ENCODE measurements around the gene PTGFRN.

GRCh38 chr1:117022114-117022513 is 112.4 kb downstream of the PTGFRN start:
- no peak for TF ChIP-seq CTCF (IDR thresholded peaks at IDR 0.05)
- TF ChIP-seq EZH2 (IDR thresholded peaks at IDR 0.05) = no peak
- no peak for TF ChIP-seq EZH2phosphoT487 (IDR thresholded peaks at IDR 0.05)
